ELF-1 (cell line): ENCODE data around the gene RAPGEF4.
"Not testable (repeated sequence)": the region's sequence is repeated elsewhere in the genome, so short reads cannot be mapped to it uniquely, and the experiment has no call there.

Experiments
- DNase-seq: peaks from one replicate; pipeline ENCODE4 v3.0.0-alpha.2; 2016; ENCODE audit warnings: low read depth, low spot score

Gene RAPGEF4

DNA sequence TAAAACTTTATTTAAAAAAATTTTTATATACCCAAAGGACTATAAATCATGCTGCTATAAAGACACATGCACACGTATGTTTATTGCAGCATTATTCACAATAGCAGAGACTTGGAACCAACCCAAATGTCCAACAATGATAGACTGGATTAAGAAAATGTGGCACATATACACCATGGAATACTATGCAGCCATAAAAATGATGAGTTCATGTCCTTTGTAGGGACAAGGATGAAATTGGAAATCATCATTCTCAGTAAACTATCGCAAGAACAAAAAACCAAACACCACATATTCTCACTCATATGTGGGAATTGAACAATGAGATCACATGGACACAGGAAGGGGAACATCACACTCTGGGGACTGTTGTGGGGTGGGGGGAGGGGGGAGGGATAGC, 358.0 kb downstream of the RAPGEF4 start:
- not testable (repeated sequence) for DNase-seq

DNA sequence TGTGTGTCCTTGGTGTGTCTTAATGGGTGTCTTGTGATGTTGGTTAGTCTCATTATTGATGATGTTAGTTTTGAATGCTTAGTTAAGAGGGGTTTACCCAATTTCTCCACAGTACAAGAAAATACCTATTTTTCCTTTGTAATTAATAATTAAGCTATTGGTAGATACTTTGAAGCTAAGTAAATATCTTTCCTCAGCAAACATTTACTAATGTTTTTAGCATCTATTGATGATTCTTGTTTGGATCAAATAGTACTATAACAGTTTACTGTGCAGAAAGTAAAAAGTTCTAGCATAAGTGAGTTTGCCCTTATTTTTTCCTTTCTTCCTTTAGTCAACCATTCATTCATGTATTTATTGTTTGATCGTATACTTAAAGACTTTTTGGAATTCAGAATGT, 359.1 kb downstream of the RAPGEF4 start:
- DNase-seq: no peak

DNA sequence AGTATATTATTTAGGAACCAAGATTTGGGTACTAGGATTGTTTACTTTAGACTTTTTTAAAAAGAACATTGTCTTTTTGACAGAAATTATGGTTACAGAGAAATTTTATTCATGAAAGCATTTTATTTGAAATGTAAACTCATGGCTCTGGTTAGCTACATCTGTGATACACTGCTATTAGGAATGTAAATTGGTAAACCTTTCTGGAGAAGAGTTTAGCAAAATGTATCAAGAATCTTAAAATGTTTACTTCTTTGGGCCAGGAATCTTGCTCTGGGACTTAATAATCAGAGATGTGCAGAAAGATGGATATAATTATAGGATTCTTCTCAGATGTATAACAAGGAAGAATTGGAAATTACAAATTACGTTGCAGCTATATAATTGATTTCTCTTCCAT, 359.7 kb downstream of the RAPGEF4 start:
- DNase-seq: no peak

DNA sequence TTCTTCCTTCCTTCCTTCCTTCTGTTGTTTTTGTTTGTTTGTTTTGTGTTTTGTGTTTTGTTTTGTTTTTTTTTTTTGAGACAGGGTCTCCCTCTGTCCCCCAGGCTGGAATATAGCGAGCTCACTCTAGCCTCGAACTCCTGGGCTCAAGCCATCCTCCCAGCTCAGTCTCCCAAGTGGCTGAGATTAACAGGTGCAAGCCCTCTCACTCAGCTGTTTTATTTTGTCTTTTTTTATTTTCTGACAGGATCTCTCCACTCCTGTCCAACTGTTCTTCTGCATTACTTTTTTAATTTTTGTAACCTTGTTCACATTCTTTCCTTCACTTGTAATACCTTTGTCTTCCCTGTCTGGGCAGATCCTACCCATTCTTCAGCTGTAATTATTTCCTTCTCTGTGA, 363.6 kb downstream of the RAPGEF4 start:
- DNase-seq: no peak

DNA sequence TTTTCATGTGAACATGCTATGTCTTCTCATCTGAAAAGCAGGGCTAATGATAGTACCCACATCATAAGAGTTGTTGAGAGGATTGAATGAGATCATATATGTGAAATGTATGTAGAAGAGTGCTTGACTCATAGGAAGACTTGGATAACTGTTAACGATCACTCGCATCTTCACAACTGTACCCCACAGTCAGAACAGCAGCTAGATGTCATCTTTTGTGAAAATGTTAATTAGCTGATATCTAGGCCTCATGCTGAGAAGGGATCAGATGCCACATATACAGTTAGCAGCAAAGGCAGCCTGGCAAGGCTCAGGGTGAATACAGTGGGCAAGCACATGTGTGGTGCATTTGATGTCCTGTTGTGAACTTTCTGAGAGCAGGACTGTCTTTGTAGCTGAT, 364.2 kb downstream of the RAPGEF4 start:
- DNase-seq: no peak

DNA sequence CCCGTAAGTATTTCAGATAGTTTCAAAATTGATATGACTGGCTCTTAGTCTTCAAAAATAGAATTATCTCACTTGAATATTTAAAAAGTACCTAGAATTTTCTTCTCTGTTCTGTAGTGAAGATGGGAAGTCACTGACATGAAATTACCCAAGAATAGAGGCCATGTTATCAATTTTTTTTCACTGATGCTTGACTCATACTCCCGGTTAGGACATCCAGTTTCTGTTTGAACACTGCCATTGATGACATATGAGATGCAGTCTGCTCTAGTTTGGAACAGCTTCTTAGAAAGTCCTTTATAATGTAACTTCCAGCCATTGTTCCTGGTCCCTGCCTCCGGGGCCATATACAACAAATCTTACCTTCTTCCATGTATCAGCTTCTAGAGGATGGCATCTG, 366.0 kb downstream of the RAPGEF4 start:
- no peak for DNase-seq
